NCI-H128 (cell line): Measurements from ENCODE around the gene RAPGEF1.
"Not testable (repeated sequence)": the region's sequence is repeated elsewhere in the genome, so short reads cannot be mapped to it uniquely, and the experiment has no call there.

ENCODE experiments used
- DNase-seq: peaks from one replicate; lab custom pipeline; 2025; ENCODE audit not compliant: unreplicated experiment; lab: John Stamatoyannopoulos, UW

Gene RAPGEF1

DNA sequence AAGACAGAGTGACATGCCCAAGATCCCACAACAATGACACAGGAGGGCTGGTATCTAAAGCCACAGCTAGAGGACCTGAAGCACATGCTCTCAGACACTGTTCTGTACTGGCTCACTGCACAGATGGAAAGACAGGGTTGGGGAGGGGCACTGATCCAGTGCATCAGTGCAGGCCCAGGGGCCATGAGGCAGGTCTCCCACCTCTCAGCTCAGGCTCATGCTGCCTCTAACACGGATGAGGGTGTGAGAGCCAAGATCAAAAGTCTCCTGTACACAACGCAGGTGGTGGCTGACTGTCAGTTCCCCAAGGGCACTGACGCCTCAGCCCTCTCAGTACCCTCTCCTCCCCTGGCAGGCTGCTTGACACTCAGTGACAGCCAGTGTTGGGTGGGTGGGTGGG lies 10.9 kb downstream of the RAPGEF1 start:
- DNase-seq = no peak

DNA sequence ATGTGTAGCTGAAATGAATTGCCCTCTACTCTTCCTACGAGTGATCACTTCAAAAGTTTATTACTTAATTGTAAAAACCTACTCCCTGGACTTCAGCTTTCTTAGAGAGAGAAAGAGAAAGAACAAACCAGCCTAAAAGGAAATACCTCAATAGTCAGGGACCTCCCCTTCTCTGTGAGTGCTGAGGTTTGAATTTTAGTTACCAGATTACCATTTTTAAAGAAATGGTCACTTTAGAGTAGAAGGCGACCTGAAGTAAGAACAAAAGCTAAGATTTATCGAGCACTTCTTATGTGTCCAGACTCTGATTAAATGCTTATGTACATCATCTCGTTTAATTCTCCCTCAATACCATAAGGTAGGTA lies 11.3 kb downstream of the RAPGEF1 start:
- DNase-seq = no peak

DNA sequence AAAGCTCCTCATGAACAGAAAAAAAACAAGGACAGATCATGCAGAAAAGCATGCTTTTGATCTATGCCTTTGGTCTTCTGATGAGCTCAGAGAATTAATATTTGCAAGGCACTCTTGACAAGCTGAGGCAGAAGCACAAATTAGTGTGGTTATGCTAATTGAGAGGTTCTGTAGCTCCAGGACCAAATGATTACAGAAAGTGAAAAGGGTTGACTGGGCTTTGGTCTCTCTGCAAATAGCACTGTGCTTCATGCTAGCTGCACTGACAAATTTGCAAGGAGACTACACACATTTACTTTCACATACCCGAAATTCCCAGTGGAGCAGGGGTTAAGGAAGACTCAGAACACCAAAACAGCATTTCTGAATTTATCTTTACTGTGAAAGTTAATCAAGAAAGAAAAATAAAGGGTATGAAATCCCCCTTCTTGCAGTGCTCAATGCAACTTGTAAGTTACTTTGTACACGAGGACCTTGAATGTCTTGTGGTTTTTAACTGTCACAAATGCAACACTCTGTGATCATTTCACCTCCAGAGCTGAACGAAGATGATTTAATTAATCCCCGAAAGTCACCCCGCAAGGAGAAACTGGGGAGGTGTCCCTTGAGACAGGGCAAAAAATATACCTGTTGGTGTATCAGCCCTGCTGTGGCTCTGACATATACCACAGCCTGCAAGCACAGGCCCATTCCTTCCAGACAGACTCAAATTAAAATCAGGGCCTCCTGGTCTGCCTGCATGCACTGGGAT lies 11.9 kb downstream of the RAPGEF1 start:
- DNase-seq = no peak

DNA sequence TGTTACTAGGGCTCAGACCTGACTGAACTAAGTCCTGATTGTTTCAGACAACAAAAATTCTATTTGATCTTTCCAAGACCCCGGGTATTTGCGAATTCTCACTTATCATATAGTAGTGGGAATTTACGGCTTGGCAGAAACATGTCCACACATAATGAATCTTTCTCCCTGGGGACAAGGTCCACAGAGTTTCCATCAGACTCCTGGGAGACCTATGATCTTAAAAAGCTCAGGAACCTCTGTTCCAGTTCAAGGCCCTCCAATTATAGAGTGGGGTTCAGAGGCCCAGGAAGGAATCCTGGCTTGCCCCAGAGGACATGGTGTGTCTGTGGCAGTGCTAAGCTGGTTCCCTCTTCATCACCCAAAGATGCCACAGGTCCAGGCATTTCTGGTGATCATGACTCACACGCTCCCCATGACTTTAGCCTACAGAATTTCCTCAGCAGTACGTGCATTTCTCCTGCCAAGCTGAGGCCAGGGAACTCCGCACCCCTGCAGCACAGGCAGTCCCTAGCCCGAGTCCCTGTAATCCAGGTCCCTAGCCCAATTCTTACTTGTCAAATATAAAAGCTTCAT lies 12.6 kb downstream of the RAPGEF1 start:
- no peak for DNase-seq

DNA sequence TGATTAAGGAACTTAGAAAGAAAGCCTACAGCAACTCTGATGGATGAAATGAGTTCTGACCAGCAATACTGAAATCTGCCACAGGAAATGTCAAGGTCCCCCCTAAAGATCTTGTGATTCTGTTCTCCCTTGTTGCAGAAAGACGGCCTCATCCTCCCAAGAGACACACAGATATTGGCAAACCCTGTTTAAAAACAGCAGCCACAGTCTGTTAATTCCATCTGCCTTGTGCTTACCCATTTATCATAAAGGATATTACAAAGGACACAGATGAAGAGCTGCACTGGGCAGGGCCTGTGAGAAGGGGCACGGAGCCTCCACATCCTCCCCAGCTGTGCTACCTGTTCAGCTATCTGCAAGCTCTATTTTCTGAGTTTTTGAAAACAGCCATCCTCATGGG lies 15.2 kb downstream of the RAPGEF1 start:
- DNase-seq = no peak

DNA sequence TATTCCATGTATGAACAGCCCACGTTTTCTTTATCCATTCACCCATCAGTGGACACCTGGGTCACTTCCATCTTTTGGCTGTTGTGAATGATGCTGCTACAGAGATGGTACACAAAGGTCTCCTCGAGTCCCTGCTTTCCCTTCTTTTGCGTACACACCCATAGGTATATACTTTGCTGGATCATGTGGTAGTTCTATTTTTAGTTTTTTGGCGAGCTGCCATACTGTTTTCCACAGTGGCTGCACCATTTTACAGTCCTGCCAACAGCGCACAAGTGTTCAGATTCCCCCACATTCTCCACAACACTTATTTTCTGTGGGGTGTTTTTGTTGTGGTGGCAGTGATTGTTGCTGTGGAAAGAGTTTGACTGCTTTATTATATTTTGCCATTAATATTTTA lies 16.2 kb downstream of the RAPGEF1 start:
- no peak for DNase-seq

DNA sequence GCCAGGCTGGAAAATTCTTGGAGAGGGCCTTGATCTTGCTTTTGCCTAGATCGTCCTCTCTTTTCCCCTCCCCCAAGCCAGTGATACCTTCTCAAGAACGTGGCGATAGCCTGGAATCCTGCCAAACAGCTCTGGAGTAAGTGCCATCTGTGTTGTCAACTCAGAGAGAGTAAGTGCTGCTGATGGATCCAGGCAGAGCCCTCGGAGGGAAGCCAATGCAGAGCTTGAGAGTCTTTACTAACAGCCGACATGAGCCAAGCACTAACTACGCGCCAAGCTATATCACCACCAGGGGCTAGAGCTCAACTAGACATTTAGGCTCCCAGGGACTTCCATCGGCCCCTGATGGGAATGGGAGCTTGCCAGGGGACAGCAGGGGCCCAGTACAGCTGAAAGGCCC lies 17.6 kb downstream of the RAPGEF1 start:
- peak; percentile 77 for DNase-seq

DNA sequence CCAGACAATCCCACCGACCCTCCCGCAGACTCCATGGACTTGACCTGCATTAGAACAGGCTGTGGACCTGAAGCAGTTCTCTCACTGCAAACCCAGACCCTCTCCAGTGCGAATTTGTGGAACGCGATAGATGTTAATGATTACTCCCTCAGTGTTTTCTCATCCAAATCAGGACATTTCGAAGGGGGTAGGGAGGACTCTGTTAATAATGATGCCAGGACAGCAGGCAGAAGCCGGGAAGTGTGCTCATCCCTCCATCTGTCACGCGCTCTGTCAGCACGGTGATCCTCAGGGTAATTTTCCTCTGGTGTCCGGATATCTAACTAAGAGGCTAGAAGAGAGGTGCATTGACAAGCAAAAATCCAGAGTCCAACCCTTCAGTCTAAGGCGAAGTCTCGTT lies 18.8 kb downstream of the RAPGEF1 start:
- DNase-seq = no peak

DNA sequence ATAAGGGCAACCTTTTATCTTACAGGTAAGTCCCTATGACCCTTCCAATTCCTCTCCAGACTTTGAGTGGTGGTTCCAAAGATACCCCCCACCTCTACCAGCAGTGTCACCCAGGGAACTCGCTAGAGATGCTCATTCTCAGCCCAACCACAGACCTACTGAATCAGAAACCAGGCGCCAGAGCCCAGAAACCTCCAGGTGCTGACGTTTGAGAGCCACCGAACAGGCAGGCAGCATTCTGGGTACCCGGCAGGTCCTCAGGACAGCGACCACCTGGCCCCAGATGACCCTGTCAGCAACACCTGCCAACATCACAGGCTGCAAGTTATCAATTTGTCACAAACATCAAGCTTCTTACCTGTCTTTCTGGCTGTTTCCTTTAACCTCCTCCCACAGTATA lies 19.5 kb downstream of the RAPGEF1 start:
- no peak for DNase-seq

DNA sequence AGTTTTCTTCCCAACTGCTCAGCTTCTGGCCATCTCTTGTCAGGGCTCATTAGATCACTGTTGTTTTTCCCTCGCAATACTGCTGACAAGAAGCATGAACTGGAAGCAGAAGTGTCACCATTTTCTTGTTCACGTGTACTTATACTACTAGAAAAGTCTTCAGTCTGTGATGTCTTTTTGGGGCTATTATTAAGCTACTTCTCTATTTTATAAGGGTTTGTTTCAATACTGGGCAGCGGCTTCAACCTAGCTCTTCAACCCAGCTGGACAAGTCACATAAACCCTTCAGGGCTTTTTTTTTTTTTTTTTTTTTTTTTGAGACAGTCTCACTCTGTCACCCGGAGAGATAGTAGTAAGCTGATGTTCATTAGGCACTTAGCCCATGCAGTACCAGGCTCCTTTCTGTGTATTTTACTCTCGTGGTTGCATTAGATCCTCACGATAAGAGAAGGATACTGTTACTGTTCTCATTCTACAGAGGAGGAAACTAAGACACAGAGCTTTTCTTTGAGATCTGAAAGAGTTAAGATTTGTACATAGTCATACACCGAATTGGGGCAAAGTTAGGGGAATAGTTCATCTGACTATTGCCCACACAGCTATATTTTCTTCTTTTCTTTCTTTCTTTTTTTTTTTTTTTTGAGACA lies 20.5 kb downstream of the RAPGEF1 start:
- no peak for DNase-seq

DNA sequence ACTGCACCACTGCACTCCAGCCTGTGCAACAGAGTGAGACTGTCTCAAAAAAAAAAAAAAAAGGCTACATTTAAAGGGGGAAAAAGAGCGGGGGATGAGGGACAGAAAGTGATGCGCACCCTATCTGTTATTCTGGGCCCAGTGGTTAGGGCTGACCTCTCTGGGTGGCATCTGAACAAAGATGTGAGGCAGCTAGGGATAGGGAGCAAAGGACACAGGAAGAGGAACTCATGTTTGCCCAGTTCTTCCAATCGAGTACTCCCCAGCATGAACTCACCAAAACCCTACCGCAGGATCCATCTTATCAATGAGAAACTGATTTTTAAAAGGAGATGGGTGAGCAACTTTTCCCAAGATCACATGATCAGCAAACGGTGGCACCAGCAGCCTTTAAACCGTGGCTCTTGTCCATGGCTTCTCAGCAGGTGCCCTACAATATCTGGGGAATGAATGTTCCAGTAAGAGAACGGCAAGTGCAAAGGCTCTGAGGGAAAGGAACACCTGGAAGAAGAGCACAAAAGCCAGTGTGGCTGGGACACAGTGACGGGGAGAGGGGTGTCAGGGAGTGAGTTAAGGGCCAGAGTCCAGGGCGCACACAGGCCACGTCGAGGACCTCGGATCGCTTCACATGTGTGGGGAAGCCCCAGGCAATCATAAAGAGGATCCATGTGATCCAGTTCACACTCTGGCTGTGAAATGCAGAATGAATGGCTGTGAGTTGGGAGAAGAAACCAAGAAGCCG lies 22.0 kb downstream of the RAPGEF1 start:
- no peak for DNase-seq

DNA sequence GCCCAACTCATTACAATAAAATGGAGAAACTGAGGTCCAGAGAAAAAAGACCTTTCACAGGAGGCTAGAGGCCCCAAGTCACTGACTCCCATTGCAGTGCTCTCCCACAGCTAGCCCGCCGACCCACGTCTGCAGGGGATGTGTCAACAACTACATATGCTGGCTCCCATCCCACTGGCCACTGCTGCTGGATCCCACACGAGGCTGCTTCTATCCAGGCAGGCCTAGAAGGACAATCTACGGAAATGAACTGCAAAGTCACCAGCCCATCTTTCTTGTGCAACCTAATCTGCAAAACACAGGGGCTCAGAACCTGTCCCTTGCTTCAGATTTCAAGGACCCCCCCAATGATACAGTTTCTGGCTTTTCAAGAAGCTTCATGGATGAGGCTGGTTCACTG lies 24.0 kb downstream of the RAPGEF1 start:
- DNase-seq = no peak

DNA sequence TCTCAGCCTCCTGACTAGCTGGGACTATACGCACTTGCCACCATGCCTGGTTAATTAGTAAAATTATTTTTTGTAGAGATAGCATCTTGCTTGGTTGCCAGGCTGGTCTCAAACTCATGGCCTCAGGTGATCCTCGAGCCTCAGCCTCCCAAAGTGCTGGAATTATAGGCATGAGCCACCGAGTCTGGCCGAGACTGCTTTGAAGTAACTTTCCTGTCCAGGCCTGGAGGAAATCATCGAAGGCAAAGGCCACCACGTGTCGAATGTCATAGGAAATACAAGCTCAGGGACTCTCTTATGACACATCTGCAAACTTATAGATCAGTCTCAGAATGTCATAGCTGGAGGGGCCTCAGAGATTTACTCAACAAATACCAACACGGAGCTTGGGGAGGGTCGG lies 25.1 kb downstream of the RAPGEF1 start:
- no peak for DNase-seq

DNA sequence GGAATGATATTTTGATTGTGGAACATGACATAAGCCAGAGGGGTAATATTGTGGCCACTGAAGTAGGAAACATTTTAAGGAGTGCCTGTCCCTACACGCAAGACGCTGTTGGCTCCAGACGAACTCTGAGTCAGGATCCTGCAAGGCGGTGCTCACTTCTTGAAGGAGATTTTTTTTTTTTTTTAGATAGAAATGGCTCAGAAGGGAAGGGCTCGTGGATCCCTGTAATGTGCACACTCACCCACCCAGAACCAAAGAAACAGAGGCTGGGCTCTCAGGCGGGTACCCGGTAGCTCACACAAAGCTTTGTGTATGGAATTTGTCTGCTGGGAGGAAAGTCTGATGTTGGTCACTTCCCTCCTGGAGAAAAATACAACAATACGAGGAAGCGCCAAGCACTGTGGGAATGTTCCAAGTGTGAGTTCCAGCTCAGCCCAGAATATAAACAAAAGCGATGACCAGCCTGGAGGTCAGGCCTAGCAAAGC lies 25.7 kb downstream of the RAPGEF1 start:
- no peak for DNase-seq

DNA sequence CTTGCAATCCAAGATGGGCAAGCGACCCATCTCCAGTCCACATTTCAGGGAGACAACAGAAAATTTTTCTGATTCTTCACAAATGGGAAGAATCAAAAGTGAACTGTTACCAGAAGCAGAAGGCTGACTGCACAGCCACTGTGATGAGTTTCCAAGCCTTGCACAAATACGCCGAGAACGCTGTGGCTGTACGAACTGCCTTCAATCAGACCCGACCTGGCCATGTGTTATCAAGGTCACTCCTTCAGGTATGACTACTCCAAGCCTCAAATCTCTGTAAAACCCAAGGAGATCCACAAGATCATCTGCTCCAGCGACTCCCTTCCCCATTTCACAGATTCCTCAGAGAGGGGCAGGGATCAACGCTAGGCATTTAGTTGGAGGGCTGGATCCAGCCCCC lies 26.9 kb downstream of the RAPGEF1 start:
- DNase-seq = no peak

DNA sequence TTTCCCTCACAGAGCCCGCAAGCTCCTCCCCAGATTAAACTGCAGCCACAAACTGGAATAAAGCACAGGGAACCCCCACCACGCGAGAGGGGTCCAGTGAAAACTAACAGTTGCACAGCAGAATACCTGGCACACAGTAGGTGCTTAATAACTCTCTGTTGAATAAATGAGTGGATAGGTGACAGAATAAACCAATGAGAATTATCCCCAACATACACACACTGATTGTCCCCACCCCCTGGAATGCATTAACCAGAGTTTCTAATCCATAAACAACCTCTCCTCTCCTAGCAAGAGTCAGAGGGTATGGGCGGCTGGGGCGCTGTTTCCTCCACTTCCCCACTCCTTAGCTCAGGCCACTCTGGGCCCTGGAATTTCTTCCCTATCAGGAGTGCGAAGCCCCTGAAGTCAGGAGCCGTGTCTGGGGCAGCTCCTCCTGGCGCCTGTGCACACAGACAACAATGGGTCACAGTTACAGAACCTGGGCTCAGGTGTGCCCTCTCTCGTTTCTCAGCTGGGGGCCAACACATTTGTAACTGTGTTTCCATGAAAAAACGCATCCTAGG lies 27.6 kb downstream of the RAPGEF1 start:
- DNase-seq = no peak

DNA sequence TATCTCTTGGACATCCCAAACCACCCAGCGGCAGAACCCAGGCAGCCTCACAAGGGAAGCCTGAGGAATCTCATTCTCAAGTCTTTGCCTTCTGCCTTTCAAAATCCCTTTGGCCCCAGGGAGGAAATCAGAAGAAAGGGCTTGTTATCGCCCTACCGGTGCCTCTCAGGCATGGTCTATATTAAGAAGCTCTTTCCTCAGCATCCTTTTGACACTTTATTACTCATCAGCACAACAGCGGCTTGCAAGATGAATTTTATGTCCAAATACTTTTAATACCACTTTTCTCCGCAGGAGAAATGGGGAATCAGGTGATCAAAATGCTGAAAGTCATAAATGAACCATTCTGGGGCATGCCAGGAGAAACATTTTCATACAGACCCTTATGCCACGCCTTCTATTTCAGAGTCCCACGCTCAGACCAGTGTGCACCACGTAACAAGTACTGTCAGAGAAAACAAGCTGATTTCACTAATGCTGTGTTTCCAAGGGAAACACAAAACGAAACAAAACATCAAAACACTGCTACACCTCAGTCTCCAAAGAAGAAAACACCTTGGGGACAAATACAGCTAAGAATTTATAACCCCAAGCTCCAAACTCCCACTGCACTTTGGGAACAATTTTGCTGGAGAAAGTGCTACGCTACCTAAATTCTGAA lies 30.0 kb downstream of the RAPGEF1 start:
- DNase-seq = no peak

DNA sequence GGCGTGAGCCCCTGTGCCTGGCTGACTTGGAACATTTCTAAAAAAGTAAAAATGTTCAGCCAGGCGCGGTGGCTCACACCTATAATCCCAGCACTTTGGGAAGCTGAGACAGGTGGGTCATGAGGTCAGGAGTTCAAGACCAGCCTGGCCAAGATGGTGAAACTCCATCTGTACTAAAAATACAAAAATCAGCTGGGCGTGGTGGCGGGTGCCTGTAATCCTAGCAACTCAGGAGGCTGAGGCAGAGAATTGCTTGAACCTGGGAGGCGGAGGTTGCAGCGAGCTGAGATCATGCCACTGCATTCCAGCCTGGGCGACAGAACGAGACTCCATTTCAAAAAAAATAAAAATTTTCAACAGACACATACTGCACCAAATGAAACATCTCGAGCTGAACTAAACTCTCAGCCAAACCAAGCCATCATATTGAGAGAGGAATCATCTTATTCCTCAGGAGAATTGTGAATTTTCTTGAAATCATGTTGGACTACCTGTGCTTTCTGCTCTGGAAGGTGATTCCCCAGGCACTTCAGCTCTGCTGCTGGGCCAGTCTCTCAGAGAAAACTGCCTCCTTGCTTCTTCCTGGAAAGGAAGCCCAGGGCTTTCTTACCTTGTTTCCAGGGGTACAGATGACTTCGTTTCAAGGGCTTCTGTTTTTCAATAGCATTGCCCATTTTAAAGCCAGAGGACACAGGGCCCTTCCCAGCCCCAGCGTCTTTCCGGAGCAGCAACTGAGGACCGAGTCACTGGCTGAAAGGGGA lies 30.7 kb downstream of the RAPGEF1 start:
- not testable (repeated sequence) for DNase-seq

DNA sequence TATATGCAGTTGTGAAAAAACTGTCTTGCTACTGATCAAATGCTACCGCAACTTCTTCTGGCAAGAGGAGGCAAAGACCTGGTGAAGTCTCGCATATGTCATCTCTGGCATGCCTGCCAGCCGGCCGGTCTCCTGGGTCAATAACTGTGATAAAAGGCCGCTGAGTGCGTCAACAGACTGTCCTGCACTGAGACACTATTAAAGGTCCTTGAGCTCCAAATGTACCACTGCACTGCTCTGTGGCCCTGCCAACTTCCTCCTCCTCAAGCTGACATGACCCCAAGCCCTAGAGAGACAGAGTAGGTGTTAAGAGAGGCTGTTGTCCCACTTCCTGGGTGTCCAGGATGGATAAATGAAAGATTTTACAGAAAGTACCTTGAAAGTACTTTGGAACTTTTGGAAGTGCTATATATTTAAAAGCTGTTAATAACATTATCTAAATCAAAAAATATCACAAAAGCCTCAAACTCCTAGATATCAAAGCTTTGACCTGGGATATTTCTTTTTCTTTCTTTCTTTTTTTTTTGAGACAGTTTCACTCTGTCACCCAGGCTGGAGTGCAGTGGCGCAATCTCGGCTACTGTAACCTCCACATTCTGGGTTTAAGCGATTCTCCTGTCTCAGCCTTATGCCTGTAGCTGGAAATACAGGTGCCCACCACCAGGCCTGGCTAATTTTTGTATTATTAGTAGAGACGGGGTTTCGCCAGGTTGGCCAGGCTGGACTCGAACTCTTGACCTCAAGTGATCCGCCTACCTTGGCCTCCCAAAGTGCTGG lies 31.5 kb downstream of the RAPGEF1 start:
- DNase-seq = no peak
